Hepatocyte (in vitro differentiated cells): Measurements from ENCODE around the gene LAMC2. TPM values are rescaled to one million over a fixed set of nuclear protein-coding genes. Genes with fewer than 3 reads are reported as not detected.

Experiments
- DNase-seq: peaks from one replicate; pipeline ENCODE4 v3.0.0-alpha.2; 2016; ENCODE audit warnings: low spot score
- H2AFZ ChIP-seq: fragments of 200-600 bp; sonication (generic); 2 replicates; pipeline ENCODE4 v1.6.0; 2016; ENCODE audit warnings: antibody characterized with exemption, mild to moderate bottlenecking
- H3K27ac ChIP-seq: fragments of 200-600 bp; sonication (generic); 2 replicates; pipeline ENCODE4 v1.5.1; 2016; ENCODE audit warnings: mild to moderate bottlenecking
- H3K27me3 ChIP-seq: fragments of 200-600 bp; sonication (generic); 2 replicates; pipeline ENCODE4 v1.6.1; 2016
- H3K36me3 ChIP-seq: fragments of 200-600 bp; sonication (generic); replicated peaks from 2 replicates; pipeline ENCODE4 v1.5.1; 2016; ENCODE audit warnings: low read depth; ENCODE audit not compliant: insufficient read depth
- H3K4me1 ChIP-seq: fragments of 200-600 bp; sonication (generic); 2 replicates; pipeline ENCODE4 v1.5.1; 2016; ENCODE audit warnings: mild to moderate bottlenecking, moderate library complexity; ENCODE audit not compliant: insufficient read depth
- H3K4me2 ChIP-seq: fragments of 200-600 bp; sonication (generic); 2 replicates; pipeline ENCODE4 v1.6.0; 2016
- H3K4me3 ChIP-seq: fragments of 200-600 bp; sonication (generic); 2 replicates; pipeline ENCODE4 v1.5.1; 2016; ENCODE audit warnings: mild to moderate bottlenecking
- H3K79me2 ChIP-seq: fragments of 200-600 bp; sonication (generic); 2 replicates; pipeline ENCODE4 v1.6.0; 2017; ENCODE audit warnings: mild to moderate bottlenecking
- H3K9me2 ChIP-seq: fragments of 200-600 bp; sonication (generic); replicated peaks from 2 replicates; pipeline ENCODE4 v1.6.0; 2017; ENCODE audit warnings: mild to moderate bottlenecking; ENCODE audit not compliant: insufficient read depth
- H3K9me3 ChIP-seq: fragments of 200-600 bp; sonication (generic); 2 replicates; pipeline ENCODE4 v1.5.1; 2016; ENCODE audit warnings: low read depth, mild to moderate bottlenecking
- H4K20me1 ChIP-seq: fragments of 200-600 bp; sonication (generic); 2 replicates; pipeline ENCODE4 v1.6.0; 2016; ENCODE audit warnings: mild to moderate bottlenecking; ENCODE audit not compliant: insufficient read depth, poor library complexity, severe bottlenecking
- CTCF ChIP-seq: fragments of 200-600 bp; sonication (generic); IDR thresholded peaks from 2 replicates; pipeline ENCODE4 v1.5.1; 2016; ENCODE audit warnings: antibody characterized with exemption, mild to moderate bottlenecking; ENCODE audit not compliant: poor library complexity
- EZH2 ChIP-seq: fragments of 200-600 bp; sonication (generic); IDR thresholded peaks from 2 replicates; pipeline ENCODE4 v1.6.1; 2016; ENCODE audit warnings: antibody characterized with exemption, mild to moderate bottlenecking, borderline replicate concordance
- EZH2phosphoT487 ChIP-seq: fragments of 200-600 bp; sonication (generic); IDR thresholded peaks from one replicate; pipeline ENCODE4 v1.6.1; 2018; ENCODE audit warnings: antibody characterized with exemption, mild to moderate bottlenecking, low read depth, moderate library complexity; ENCODE audit not compliant: unreplicated experiment, severe bottlenecking
- WGBS: methylation state at CpG from one replicate; pipeline ENCODE4 v1.1.6; 2016; ENCODE audit warnings: low lambda C conversion rate; ENCODE audit errors: missing lambda C conversion rate; 5-methylcytosine and 5-hydroxymethylcytosine counted together
- polyA plus RNA-seq: library from polyadenylated mRNA; unstranded; fragments of >200 nt; fragmentation: Nextera tagmentation; extraction: Ambion mirVana; gene quantifications from 2 replicates; pipeline ENCODE4 v1.2.1, GENCODE V29; 2016
- total RNA-seq: library from RNA; depleted of rRNA; stranded (reverse); fragments of >200 nt; gene quantifications from 2 replicates; pipeline ENCODE4 v1.2.3, GENCODE V29; 2014

The LAMC2 gene
- total and polyA plus RNA-seq, 2 experiments from 2014 or later = 45.3 to 76.3 TPM

DNA sequence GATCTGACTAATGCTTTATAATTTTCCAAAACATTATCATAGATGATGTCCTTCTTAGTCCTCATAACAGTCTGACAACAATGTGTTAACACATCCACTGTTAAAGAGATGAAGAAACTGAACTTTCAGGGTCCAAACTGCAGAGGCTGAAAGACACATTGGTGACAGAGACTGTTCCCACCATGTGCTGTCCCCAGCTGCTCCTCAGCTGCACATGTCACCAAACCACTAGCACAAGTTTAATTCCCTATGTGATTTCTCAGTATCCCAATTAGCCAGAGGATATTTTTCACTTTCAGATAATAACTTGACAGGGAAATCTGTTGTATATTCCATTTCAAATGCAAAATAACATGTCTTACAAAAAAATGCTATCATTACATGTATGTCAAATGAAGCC lies 24.6 kb downstream of the LAMC2 start:
- Histone ChIP-seq H3K4me2 (no peak overlapping the region), H3K27ac (no peak overlapping the region), H3K4me1 (no peaks in the 10 kb centered on the region), H3K9me2 (no peaks in the 10 kb centered on the region), H3K4me3 (no peak overlapping the region), H2AFZ (no peak overlapping the region), H3K27me3 (no peaks in the 10 kb centered on the region), H3K36me3 (no peaks in the 10 kb centered on the region), H4K20me1 (no peaks in the 10 kb centered on the region), H3K9me3 (no peaks in the 10 kb centered on the region), H3K79me2 (no peaks in the 10 kb centered on the region)
- no peak for DNase-seq
- TF ChIP-seq CTCF (no peak), EZH2phosphoT487 (no peak), EZH2 (no peak)

DNA sequence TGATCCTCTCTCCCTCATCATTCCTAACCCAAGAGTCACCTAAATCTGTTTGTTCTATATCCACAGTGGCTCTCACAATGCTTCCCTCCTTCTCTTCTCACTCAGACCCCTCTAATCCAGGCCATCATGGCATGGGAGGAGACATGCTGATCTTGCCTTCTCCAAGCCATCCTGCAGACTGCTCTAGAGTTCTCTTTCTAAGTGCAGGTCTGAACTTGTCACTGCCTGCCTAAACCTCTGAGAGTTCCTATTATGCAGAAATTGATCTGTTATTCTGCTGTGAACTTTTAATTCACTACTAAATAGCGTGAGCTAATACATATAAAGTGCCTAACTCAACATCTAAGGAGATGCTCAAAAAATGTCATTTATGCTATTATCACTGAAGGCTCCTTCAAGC lies 26.8 kb downstream of the LAMC2 start:
- no peak overlapping the region for H3K4me2 ChIP-seq
- H3K27ac ChIP-seq = no peak overlapping the region
- no peaks in the 10 kb centered on the region for H3K36me3 ChIP-seq
- H3K9me3 ChIP-seq = no peaks in the 10 kb centered on the region
- H3K79me2 ChIP-seq = no peaks in the 10 kb centered on the region
- DNase-seq = no peak
- H3K4me3 ChIP-seq = no peak overlapping the region
- no peaks in the 10 kb centered on the region for H4K20me1 ChIP-seq
- 100% methylated on average over 1 of the region's 1 CpG for WGBS
- no peaks in the 10 kb centered on the region for H3K27me3 ChIP-seq
- TF ChIP-seq CTCF = no peak
- no peaks in the 10 kb centered on the region for H3K4me1 ChIP-seq
- H3K9me2 ChIP-seq = no peaks in the 10 kb centered on the region
- no peak overlapping the region for H2AFZ ChIP-seq

- Histone ChIP-seq H4K20me1 (no peaks in the 10 kb centered on the region), H2AFZ (no peak overlapping the region), H3K27ac (no peak overlapping the region), H3K36me3 (no peaks in the 10 kb centered on the region), H3K27me3 (no peaks in the 10 kb centered on the region), H3K79me2 (no peaks in the 10 kb centered on the region), H3K9me2 (no peaks in the 10 kb centered on the region), H3K4me1 (no peaks in the 10 kb centered on the region), H3K4me2 (no peak overlapping the region), H3K9me3 (no peaks in the 10 kb centered on the region), H3K4me3 (no peak overlapping the region)
- 86% methylated on average over 5 of the region's 5 CpGs for WGBS
- DNase-seq = no peak
- TF ChIP-seq EZH2phosphoT487 = no peak
- no peak for TF ChIP-seq CTCF
- no peak for TF ChIP-seq EZH2
These were observed 28.2 kb downstream of the LAMC2 start for GRCh38 chr1:183214021-183214970.
